ENCODE data around the gene ELMO3.
A peak's percentile ranks its signal among the peaks of the same experiment; 100 is the strongest.

ELMO3 gene

GRCh38 chr16:67192781-67193361, 6.1 kb upstream of the ELMO3 start:
- DNase-seq (ENCODE audit: insufficient read length, low spot score) (no peak), FAIRE-seq (no peak)
- TF ChIP-seq CTCF (IDR thresholded peaks at IDR 0.05; ENCODE audit: insufficient read depth, missing control alignments), result no peak

GRCh38 chr16:67193536-67193935, 5.4 kb upstream of the ELMO3 start:
- FAIRE-seq (no peak), DNase-seq (ENCODE audit: insufficient read length, low spot score) (no peak)
- no peak for TF ChIP-seq CTCF (IDR thresholded peaks at IDR 0.05; ENCODE audit: insufficient read depth, missing control alignments)

GRCh38 chr16:67194260-67194659, 4.7 kb upstream of the ELMO3 start:
- DNase-seq (ENCODE audit: insufficient read length, low spot score) (no peak), FAIRE-seq (no peak)
- no peak for TF ChIP-seq CTCF (IDR thresholded peaks at IDR 0.05; ENCODE audit: insufficient read depth, missing control alignments)

GRCh38 chr16:67195676-67196075, 3.3 kb upstream of the ELMO3 start:
- DNase-seq (ENCODE audit: insufficient read length, low spot score), result no peak
- no peak for TF ChIP-seq CTCF (IDR thresholded peaks at IDR 0.05; ENCODE audit: insufficient read depth, missing control alignments)
- FAIRE-seq, result no peak

GRCh38 chr16:67196881-67197280, 2.0 kb upstream of the ELMO3 start:
- no peak for TF ChIP-seq CTCF (IDR thresholded peaks at IDR 0.05; ENCODE audit: insufficient read depth, missing control alignments)
- DNase-seq (ENCODE audit: insufficient read length, low spot score), result no peak
- FAIRE-seq, result no peak

- no peak for FAIRE-seq
- no peak for DNase-seq (ENCODE audit: insufficient read length, low spot score)
- no peak for TF ChIP-seq CTCF (IDR thresholded peaks at IDR 0.05; ENCODE audit: insufficient read depth, missing control alignments)
These were observed 1.2 kb upstream of the ELMO3 start for GRCh38 chr16:67197704-67198103.

GRCh38 chr16:67198238-67198734, 645 bp upstream of the ELMO3 start:
- TF ChIP-seq CTCF (IDR thresholded peaks at IDR 0.05; ENCODE audit: insufficient read depth, missing control alignments), result peak; percentile 52
- DNase-seq (ENCODE audit: insufficient read length, low spot score), result no peak
- no peak for FAIRE-seq
